ENCODE measurements around the gene PUDP.
A peak's percentile ranks its signal among the peaks of the same experiment; 100 is the strongest.
"Not testable (repeated sequence)": the region's sequence is repeated elsewhere in the genome, so short reads cannot be mapped to it uniquely, and the experiment has no call there.

Gene PUDP

DNA sequence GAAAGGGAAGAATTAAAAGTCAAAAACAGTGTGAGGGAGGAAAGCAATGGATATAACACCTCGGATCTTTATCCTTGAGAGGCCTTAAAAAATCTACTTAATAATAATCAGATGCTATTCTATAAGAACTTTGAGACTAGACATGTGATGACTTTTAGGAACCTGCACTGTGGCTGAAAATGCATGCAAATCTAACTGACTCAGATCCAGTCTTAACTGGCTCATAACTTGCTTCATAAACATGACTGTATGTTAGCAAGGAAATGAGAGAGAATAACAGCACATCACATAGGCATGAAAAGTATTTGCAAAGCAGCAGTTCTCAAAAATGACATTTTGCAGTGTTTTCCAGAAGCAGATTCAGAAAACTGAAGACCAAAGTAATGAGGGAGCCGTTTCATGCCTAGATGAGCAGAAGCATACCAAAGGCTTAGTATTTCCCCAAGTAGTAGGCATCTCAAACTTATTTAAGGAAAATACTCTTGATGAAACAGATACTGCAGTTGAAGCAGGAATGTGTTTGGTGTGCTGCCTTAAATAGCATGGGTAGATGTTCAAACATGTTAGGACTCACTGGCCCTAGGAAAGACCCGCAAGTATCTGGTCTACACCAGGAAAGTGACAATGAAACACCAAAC is 104.0 kb downstream of the PUDP start:
- DNase-seq: not testable (repeated sequence)

DNA sequence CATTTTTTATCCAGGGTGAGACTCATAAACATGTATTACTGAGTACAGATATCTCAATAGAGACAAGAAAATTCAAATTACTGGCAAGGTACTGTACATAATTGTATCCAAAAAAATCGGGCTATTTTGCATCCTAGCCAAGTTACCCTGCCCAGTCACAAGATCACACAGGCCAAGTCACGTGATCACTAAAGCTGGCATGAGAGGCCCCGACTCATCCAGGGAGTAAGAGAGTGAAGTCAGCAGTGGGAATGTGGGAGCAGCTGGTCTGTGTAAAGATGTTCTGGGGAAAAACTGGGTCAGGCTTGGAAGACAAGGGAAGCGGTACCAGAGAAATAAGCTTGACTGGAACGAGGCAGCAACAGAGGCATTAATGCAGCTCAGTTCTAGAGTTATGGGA is 119.7 kb downstream of the PUDP start:
- peak in 3 of 51 donors; percentile 0 for DNase-seq

DNA sequence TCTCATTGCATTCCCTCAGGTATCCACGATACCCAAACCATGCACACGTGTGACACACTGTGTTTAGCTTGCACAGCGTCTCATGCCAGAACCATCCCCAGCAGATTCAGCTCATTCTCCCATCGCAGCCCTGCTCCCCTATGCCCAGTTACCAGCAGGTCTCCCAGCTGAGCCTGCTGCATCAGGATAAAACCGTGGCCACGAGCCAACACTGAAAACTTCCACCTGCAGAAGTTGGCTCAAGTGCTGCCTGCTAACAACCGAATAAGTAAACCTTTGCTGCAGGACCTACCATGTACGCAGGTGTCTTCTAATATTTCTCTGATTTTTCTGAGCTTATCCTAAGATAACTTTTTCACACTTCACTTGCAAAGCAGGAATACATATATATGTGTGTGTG is 120.9 kb downstream of the PUDP start:
- peak in 1 of 51 donors; percentile 0 for DNase-seq

DNA sequence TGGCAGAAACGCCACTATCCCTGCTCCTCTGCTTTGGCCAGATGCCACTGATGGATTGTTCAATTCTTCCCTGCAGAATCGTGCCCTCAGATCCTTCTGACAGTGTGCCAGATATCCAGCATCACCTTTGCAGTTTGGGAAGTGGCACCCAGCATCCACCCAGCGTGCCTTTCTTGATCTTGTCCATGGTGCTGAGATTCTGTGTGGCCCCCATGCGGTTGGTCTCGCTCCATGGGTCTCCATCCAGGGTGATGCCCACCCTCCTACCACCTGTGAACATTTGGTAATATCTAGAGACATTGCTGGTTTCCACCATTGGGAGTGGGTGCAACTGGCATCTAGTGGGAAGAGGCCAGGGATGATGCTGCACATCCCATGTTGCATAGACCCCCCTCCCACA is 121.6 kb downstream of the PUDP start:
- DNase-seq: not testable (repeated sequence)

GRCh38 chrX:7025471-7025870 is 122.5 kb downstream of the PUDP start:
- no peak for DNase-seq

- DNase-seq: no peak
These were observed 123.1 kb downstream of the PUDP start for GRCh38 chrX:7024850-7025249.

- not testable (repeated sequence) for DNase-seq
These were observed 125.0 kb downstream of the PUDP start for GRCh38 chrX:7022996-7023395.

- DNase-seq: no peak
These were observed 126.0 kb downstream of the PUDP start for GRCh38 chrX:7021991-7022390.

GRCh38 chrX:7019555-7019954 is 128.4 kb downstream of the PUDP start:
- DNase-seq: no peak

DNA sequence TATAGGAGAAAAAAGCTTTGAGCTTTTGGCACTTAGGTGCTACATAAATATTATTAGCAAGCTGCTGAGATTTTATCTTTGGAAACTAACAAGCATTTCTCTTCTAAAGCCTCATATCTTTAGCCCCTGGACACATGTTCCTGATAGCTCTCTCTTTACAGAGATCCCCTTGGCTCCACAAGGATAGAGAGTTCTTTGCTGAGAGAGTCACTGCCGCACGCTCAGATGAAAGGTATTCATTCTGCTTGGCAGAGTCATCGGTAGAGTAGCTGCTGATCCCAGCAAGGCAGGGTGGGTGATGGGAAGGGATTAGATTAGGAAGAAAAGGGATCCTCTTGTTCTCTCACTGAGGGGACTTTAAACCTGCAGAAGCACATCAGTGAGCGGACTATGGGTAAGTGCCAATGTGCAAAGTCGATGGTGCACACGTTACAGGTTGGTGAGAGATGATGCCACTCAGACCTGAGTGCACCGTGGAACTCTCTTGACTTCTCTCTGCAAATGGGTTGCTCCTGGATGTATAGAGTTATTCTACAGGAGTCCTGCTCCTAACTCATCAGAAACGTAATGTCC is 135.6 kb downstream of the PUDP start:
- DNase-seq: peak in 1 of 51 donors; percentile 2

DNA sequence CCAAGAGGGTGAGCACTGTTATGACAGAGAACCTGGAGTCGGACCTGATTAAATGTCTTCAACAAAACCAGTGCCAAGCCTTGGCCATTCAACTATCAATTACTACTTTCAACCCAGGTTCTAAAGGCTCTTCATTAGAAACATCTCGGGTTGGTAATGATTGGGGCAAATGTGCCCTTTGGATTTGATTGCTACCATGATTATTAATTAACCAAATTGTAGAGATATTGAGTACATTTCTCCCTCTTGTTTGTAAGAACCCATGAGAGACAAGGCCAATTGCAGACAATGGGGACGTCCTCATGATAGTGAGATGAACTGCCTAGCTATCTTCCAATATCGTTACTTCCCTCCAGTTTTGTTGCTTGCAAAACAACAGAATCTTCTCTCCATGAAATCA is 137.1 kb downstream of the PUDP start:
- DNase-seq: not testable (repeated sequence)

DNA sequence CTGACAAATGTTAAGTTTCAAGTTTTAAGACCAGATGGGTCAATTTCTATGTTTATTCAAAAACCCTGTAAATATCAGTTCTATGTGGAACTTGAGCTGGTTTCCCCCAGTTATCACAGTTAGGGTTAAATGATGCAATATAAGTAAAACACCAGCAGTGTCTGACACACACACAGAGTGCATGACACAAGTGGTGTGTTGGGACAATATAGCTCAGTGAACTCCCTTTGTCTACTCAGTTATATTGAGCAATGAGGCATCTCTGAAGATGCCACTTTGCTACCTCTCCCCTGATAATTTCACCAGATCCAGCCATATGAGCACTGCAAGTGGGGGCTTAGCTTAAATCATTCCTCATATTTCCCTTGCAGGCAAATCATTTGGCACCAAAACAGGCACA is 140.6 kb downstream of the PUDP start:
- not testable (repeated sequence) for DNase-seq

Measured in hypothalamus (tissue), 51 donors.